GM19463 (cell line): ENCODE data around the gene DOCK1.
A peak's percentile ranks its signal among the peaks of the same experiment; 100 is the strongest.

Experiments
- ATAC-seq: cut with Tn5 transposase; IDR thresholded peaks from one replicate; pipeline ENCODE4 v1.9.1; 2021; ENCODE audit warnings: mild to moderate bottlenecking, moderate library complexity; ENCODE audit not compliant: unreplicated experiment

The DOCK1 gene

DNA sequence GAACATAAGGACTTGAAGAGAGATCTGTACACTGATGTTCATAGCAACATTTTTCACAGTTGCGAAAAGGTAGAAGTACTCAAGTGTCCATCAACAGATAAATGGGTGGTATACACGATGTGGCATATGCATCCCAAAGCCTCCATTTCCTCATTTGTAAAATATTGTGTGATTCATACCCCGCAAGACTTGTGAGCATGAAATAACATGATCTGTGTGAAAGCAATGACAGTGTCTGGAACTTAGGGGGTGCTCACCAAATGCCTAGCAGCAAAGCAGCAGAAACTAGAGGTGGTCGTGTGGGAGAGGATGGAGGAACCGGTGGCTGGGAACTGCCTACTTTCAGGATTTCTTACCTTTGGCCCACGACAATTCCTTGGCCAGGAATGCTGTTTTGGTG is 426.5 kb downstream of the DOCK1 start:
- ATAC-seq: no peak

DNA sequence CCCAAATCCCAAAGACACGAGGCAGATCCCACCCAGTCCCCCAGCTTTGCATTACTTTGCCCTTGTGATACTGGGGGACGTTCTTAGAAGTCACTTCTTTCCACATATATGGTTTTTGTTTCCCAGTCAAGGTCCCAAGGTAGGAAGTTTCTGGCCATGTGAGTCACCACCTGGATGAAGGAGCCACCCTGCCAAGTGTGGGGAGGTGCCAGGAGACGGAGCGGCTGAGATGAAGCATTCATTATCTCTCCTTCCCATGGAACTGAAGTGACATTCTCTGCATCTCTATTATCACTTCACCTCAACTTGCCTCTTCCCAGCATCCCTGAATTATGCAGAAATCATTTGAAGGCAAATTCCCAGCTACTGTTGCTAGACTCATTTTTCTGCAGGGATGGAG is 427.4 kb downstream of the DOCK1 start:
- no peak for ATAC-seq

- no peak for ATAC-seq
Observed at GRCh38 chr10:127337801-127338200, 432.6 kb downstream of the DOCK1 start.

DNA sequence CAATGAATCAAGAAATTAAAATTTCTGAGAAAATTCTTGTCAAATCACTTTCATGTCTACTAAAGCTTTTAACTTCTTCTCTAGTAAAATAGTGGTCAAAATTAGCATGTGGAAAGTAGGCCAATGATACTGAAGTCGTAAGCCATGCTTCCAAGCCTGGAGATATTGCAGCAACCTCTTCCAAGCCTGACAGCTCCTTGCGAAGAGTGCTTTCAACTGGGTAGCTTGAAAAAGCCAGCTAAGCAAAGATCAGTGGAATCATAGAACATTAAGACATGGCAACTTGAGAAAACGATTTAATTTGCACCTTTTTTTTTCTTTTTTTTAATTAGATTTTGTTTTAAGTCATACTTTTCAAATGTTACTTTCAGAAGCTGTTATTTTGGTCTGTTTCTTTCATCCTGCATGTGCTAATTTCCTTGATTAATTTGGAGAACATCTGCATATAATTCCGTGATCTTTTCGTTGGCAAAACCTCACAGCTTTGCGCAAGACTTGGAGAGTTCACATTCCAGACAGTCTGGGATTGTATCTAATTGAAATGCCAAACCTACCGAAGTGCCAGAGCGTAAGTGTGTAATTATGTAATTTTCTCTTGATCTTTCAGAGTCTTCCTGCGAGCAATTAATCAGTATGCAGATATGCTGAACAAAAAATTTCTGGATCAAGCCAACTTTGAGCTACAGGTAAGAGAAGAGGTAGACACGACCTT is 433.3 kb downstream of the DOCK1 start:
- ATAC-seq: no peak

DNA sequence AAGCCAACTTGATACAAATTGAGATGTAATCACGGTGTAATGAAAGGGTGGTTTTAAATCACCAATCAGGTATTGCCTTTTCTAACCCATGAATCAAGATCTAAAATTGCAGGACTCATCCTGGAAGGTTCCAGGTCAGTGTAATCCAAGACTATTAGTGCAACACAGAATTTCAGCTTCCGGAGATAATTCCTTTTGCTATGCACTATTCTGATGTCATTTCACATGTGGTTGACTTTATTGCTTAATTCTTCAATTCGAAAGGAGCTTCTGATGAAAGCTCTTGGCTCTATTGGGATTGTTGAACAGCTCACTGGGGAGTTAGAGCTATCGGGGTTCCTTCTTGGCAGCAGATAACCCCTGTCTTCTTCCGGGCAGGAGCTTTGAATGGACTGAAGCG is 438.6 kb downstream of the DOCK1 start:
- no peak for ATAC-seq

GRCh38 chr10:127344346-127344745 is 439.1 kb downstream of the DOCK1 start:
- no peak for ATAC-seq

DNA sequence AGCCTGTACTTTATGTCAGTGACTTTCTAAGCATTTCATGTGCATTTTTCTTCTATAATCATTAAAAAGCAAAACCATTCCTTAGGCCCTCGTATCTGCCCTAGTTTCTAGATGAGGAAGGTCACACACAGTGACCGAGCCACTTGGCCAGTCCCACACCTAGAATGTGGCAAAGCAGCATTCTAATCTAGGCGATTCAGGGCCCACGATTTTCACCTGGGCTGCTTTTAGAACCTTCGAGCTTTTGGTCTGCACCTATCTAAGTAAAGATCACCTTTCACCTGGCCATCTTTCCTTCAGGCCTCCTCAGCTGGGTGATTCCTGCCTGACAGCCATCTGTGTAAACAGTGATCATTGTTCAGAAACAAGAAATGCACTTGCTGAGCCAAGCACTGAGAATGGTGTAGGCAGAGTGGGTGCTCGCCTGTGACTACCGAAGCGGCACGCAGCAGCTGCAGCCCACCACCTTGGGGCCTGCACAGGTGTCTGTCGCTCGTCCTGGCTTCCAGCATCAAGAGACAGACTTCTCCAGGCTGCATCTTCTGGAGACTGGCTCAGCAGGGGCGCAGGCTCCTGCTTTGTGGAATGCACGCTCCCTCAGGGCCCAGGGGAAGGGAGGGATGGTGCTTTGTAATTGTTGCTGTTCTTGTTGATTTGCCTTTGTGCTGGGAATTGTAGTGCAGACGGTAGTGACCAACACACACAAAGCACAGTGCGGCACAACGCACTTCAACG is 440.2 kb downstream of the DOCK1 start:
- ATAC-seq: no peak

- peak; percentile 94 for ATAC-seq
Observed at GRCh38 chr10:127346604-127347003, 441.4 kb downstream of the DOCK1 start.

DNA sequence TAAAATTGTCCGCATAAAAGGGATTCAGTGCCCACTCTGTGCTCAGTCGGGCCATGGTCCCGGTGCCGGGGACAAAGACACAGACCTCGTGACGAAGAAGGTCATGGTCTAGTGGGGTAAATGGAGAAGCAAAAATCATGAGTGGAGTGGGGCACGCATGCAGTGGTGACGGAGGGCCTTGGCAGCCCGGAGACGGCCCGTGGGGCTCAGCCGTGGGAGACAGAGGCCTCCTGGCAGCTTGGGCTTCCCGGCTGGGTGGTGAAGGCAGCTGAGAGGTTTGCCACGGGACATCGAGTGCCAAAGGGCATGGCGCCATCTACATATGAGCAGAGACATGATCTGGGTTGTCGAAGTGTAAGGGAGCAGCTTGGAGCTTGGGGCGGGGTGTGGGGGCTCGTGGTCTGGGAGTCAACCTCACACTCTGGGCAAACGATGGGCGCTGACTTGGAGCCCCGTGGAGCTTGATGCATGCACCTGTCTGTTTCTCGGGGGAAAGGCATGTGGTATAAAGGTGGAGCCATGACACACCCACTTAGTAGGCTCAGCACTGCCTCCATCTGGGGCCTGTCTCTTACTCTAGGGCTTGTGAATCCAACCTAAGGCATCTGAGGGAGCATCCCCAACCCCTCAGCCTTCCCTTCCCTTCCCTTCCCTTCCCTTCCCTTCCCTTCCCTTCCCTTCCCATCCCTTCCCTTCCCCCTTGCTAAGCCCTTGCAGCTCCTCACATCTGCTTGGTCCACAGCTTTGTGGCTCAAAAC is 442.2 kb downstream of the DOCK1 start:
- no peak for ATAC-seq

DNA sequence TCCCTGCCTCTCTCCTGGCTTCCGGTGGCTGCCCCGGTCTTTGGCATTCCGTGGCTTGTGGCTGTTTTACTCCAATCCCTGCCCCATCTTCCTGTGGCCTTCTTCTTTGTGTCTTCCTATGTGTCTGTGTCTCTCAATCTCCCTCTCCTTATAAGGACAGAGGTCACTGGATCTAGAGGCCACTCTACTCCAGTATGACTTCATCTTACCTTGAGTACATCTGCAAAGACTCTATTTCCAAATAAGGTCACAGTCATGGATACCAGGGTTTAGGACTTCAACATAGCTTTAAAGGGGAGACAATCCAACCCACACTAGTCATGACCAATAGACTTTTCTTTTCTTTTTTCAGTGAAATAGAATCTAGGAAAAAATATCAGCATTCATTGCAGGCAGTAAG is 444.5 kb downstream of the DOCK1 start:
- ATAC-seq: no peak

DNA sequence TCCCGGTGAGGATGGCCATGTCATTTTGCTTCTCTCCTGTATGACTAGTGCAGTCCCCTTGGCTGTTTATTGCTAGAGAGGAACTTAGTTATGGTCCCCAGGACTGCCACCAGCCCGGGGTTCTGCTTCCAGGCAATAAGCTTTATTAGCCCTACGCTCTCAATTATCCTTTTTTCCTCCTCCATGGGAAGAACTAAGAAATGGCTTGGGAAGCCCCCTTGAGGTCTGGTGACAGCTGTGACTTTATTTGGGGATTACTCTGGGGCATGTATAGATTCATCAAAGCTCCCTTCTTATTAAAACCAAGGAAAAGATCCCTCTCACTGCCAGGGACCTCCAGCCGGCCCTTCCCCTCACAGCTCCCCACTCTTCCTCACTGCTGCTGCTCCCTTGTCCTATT is 446.3 kb downstream of the DOCK1 start:
- ATAC-seq: no peak

DNA sequence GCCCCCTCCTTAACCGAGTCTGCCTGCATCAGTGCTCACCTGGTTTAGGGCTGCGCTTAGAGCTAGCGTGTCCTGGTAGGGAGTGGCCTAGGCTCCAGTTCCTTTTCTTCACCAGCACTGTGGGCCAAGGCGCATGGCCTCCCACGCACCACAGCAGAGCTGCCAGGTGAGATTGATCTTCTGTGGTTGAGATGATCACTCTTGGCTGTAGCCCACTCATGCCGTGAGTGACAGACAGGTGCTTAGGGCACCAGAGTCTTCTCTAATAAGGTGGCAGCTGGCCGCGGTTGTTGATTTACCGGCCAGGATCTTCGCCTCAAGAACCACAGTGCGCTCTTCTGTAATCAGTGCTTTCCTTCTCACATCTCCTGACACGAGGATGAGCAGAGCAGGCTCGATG is 448.3 kb downstream of the DOCK1 start:
- ATAC-seq: peak; percentile 48

GRCh38 chr10:127354255-127354654 is 449.0 kb downstream of the DOCK1 start:
- ATAC-seq: no peak

GRCh38 chr10:127354992-127355391 is 449.8 kb downstream of the DOCK1 start:
- ATAC-seq: no peak

DNA sequence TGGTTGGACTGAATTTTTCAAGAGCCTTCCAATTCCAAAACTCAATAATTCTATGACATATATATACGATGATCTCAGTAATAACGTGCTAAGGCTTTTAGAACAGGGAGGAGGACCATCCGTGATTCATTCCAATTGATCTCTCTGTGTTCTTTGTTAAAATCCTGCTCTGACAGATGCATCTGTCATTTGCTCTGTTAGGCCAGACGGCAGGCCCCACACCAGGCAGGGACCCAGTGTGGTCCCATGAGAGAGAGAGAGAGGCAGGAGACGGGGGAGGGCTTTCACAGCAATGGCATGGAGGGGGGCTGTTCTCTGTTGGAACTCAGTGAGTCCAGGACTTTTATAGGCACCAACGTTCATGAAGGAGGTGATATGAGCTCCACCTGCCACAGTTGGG is 451.1 kb downstream of the DOCK1 start:
- ATAC-seq: no peak

DNA sequence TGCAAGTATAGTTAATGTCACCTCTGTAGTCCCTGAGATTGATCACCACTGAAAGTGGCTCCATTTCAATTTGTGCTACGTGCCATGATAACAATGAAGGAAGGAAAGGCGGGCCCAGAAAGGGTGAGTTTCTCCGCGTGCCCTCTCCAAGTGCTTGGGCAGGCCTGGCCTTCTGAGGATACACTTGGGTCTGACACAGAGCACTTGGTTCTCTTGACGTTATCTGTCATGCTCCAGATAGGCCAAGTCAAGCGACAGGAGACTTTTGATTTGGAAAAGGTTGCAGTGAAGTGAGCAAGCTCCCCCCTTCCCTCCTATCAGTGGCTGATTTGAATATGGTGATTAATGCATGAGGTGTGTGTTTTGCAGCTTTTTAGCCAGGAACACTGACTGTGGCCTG is 452.0 kb downstream of the DOCK1 start:
- ATAC-seq: no peak

DNA sequence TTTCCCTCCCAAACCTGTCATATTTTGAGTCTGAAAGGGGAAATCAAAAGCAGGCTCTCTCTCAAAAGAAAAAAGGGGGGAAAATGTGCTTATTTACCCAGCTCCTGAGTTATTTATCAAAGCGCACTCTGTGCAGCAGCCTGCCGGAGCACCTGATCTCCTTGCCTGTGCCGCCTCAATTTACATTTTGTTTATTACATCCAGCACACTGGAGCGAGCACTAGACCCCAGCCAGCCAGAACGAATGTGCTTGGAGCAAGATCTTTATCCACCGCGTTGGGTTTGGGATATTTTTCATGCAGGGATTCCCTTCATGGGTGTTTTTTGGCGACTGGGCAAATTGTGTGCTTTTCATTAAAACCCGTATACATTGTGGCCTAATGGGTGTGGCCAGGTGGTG is 453.1 kb downstream of the DOCK1 start:
- no peak for ATAC-seq

DNA sequence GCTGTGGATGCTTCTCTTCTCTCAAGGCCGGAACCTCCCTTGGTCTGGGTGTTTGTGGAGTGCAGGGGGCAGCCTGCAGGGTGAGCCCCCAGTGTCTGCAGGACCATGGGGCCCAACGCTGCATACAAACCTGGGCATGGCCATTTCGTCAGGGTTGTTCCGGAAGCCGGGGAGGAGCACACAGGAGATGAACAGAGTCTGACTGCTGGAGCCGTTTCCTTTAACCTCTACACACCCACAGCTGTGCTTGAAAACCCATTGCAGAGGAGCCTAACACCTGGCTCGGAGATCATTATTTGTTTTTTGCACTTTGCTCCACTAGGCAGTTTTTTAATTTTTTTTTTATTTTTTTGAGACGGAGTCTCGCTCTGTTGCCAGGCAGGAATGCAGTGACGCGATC is 458.8 kb downstream of the DOCK1 start:
- ATAC-seq: no peak

DNA sequence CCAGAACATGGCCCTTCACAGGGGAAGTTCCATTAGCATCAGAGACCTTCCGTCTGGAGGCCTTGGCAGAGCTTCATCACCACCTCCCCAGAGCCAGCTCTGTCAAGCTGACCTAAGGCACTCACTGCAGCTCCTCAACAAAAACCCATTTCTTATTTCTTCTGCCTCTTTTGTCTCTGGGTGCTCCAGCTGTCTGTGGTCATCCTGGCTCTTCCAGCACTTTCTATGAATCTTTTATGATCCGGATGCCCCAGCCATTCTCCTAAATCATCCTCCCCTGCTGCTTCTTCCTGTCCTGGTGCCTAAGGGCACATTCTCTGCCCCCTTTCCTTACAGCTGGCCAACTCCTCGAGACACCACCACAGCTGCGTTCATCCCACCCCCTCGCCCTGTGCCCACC is 462.9 kb downstream of the DOCK1 start:
- no peak for ATAC-seq

GRCh38 chr10:127368929-127369328 is 463.7 kb downstream of the DOCK1 start:
- no peak for ATAC-seq

GRCh38 chr10:127370601-127371000 is 465.4 kb downstream of the DOCK1 start:
- no peak for ATAC-seq

GRCh38 chr10:127372361-127372760 is 467.1 kb downstream of the DOCK1 start:
- ATAC-seq: no peak
